ENCODE results near the gene PNPLA3. TPM values are rescaled to one million over a fixed set of nuclear protein-coding genes. Genes with fewer than 3 reads are reported as not detected.
A peak's percentile ranks its signal among the peaks of the same experiment; 100 is the strongest.

PNPLA3 gene
- total and polyA plus RNA-seq, 2 of the 4 experiments (the other 2 are of a cell fraction): 3.6 to 7.5 TPM

DNA sequence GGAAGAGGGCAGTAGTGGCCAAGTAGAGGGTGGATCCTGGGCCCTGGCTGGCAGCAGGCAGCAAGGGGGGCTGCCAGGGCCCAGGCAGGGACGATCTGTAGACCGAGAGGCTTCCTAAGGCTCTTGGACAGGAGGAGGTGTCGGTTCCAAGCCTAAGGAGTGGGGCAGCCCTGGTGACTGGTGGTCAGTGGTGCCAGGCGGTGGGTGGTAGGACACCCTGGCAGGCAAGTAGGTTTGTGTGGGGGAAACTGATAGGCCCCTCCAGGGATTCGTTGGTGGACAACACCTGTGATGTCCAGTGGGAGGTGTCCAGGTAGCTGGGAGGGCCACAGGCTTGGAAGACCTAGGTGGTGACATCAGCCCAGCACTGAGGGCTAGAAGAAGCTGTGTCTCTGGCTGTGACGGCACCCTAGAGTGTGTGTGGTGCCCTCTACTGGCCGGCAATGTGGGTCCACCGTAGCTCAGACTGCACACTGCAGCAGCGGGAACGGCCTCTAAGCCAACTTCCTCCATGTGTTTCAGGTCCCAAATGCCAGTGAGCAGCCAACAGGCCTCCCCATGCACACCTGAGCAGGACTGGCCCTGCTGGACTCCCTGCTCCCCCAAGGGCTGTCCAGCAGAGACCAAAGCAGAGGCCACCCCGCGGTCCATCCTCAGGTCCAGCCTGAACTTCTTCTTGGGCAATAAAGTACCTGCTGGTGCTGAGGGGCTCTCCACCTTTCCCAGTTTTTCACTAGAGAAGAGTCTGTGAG lies 22.2 kb downstream of the PNPLA3 start (continued):
- no peak for TF ChIP-seq BHLHE40 (IDR thresholded peaks at IDR 0.05; ENCODE audit: low read depth, low read length)

DNA sequence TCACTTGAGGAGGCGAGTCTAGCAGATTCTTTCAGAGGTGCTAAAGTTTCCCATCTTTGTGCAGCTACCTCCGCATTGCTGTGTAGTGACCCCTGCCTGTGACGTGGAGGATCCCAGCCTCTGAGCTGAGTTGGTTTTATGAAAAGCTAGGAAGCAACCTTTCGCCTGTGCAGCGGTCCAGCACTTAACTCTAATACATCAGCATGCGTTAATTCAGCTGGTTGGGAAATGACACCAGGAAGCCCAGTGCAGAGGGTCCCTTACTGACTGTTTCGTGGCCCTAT lies 22.7 kb downstream of the PNPLA3 start:
- TF ChIP-seq RAD21 (IDR thresholded peaks at IDR 0.05; ENCODE audit: low read length) (0 out of 2 replicates have a peak, but pooled peaks have one; percentile 19), BHLHE40 (IDR thresholded peaks at IDR 0.05; ENCODE audit: low read depth, low read length) (no peak)
- no peak overlapping the region for H3K4ac ChIP-seq (ENCODE audit: low read depth, low read length)
- POLR2A ChIA-PET (ENCODE audit: unreplicated experiment): no interaction called here
- H2BK15ac ChIP-seq (ENCODE audit: low read depth, low read length): no peak overlapping the region
- H4K20me1 ChIP-seq (ENCODE audit: insufficient read depth, low read length): no peaks in the 10 kb centered on the region
- WGBS, 2 experiments (ENCODE audit: extremely low coverage in 2 of 2, insufficient read length in 1 of 2): 100% methylated on average over 2 of the region's 7 CpGs; no CpG with 5 or more reads in 1 of the 2 experiments
- intact Hi-C loops (cut with micrococcal nuclease): loop anchor here (2.0 to 5.0 kb wide), 4 partner anchors 44 to 558 kb away; no protein-coding TSS in a partner anchor
- no peaks in the 10 kb centered on the region for H3K79me1 ChIP-seq (ENCODE audit: low read depth in 1 of 2, low read length in 2 of 2)
- BruUV-seq (replicated peaks): no TSS peak
- no peak overlapping the region for H3K4me2 ChIP-seq (ENCODE audit: low read depth, low read length)
- H2AK9ac ChIP-seq (replicated peaks; ENCODE audit: low read depth, low read length, poor library complexity): no peak overlapping the region
- H3K9ac ChIP-seq (ENCODE audit: low read depth, low read length): no peak overlapping the region
- H2AK5ac ChIP-seq (ENCODE audit: low read depth, low read length): no peak overlapping the region
- H3K4me3 ChIP-seq (ENCODE audit: insufficient read depth, low read depth, low read length): no peak overlapping the region
- no peak for DNase-seq
- no peaks in the 10 kb centered on the region for H3K9me3 ChIP-seq (ENCODE audit: control insufficient read depth, insufficient read depth, low read length)
- H3K27ac ChIP-seq (ENCODE audit: insufficient read depth, low read length): no peak overlapping the region
- H4K91ac ChIP-seq (ENCODE audit: insufficient read depth, low read depth, low read length): no peak overlapping the region
- no peak overlapping the region for H3K14ac ChIP-seq (replicated peaks; ENCODE audit: low read depth, low read length)
- H2AFZ ChIP-seq (replicated peaks; ENCODE audit: low read length, poor library complexity): no peak overlapping the region
- H3K27me3 ChIP-seq (ENCODE audit: control insufficient read depth, insufficient read depth, low read length): no peaks in the 10 kb centered on the region
- dilution Hi-C loops (cut with HindIII; ENCODE audit: low sequenced_read_pairs, unreplicated experiment): no loop called here
- H2BK120ac ChIP-seq (ENCODE audit: low read depth, low read length): no peak overlapping the region
- H4K8ac ChIP-seq (ENCODE audit: low read depth in 2 of 2, low read length in 2 of 2): no peak overlapping the region
- no peak overlapping the region for H4K5ac ChIP-seq (ENCODE audit: low read depth, low read length)
- no peaks in the 10 kb centered on the region for H3K9me1 ChIP-seq (ENCODE audit: insufficient read depth, low read length)
- H3K4me1 ChIP-seq (ENCODE audit: control insufficient read depth, insufficient read depth, low read length): no peaks in the 10 kb centered on the region
- H3K23ac ChIP-seq (ENCODE audit: low read depth, low read length): no peak overlapping the region
- in situ Hi-C loops (cut with MboI; ENCODE audit: low sequenced_read_pairs): no loop called here
- CTCF ChIA-PET: interaction anchor here (0.9 to 1.9 kb wide), 9 partner anchors 9 to 120 kb away, joined by 3 to 7 read pairs (median 5); partner anchors contain the start of gene SAMM50
- H2BK5ac ChIP-seq (ENCODE audit: low read depth, low read length, poor library complexity, severe bottlenecking): no peak overlapping the region
- peaks cover 8% of the 10 kb centered on the region for H3K36me3 ChIP-seq (ENCODE audit: control insufficient read depth, insufficient read depth, low read length)
- H3K56ac ChIP-seq (ENCODE audit: extremely low read depth, insufficient read depth, low read length): no peak overlapping the region
- no peak; the same call in 1 of the 2 replicates for ATAC-seq (ENCODE audit: low read depth)
- no peak overlapping the region for H2BK20ac ChIP-seq (ENCODE audit: low read depth, low read length)
- H3K18ac ChIP-seq (ENCODE audit: low read depth, low read length): no peak overlapping the region
